Ovary (tissue), 3 donors: Measurements from ENCODE around the gene SPOCK1.

Source experiments
- POLR2A ChIP-seq: fragments of 450-650 bp; IDR thresholded peaks from one replicate; pipeline ENCODE4 v1.6.1; 2017; ENCODE audit warnings: antibody characterized with exemption, mild to moderate bottlenecking, moderate library complexity
- TF ChIP-seq, protein P1 (sequence below), 3 donors: fragments of 450-650 bp in 2 of 3; fragments of 200-600 bp in 1 of 3; IDR thresholded peaks; one replicate each; pipeline versions ENCODE4 v1.5.1 to v1.8.0; 2016 to 2022; ENCODE audit warnings: antibody characterized with exemption in 3 of 3, mild to moderate bottlenecking in 1 of 3
- donor health status: DM: no; HTN: no; CAD: no.

DNA sequence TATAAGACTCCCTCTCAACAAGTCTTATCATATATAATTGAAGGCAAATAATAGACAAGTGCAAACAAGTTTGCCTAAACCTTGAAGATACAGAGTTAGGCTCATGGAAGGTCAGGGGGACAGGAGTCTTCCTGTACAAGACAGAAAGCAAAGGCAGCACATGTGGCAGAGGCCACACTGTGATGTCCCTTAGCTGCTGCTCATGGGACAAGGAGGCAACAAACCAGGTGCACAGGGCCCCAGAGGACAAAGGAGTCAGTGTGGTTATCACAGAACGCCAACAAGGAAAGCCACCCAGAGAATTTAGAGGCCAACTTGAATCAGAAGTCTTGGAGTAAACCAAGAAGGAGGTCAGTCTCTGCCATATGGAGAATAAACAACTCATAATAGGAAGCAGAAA is 444.8 kb downstream of the SPOCK1 start:
- TF ChIP-seq, protein P1, sequence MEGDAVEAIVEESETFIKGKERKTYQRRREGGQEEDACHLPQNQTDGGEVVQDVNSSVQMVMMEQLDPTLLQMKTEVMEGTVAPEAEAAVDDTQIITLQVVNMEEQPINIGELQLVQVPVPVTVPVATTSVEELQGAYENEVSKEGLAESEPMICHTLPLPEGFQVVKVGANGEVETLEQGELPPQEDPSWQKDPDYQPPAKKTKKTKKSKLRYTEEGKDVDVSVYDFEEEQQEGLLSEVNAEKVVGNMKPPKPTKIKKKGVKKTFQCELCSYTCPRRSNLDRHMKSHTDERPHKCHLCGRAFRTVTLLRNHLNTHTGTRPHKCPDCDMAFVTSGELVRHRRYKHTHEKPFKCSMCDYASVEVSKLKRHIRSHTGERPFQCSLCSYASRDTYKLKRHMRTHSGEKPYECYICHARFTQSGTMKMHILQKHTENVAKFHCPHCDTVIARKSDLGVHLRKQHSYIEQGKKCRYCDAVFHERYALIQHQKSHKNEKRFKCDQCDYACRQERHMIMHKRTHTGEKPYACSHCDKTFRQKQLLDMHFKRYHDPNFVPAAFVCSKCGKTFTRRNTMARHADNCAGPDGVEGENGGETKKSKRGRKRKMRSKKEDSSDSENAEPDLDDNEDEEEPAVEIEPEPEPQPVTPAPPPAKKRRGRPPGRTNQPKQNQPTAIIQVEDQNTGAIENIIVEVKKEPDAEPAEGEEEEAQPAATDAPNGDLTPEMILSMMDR (IDR thresholded peaks at IDR 0.05): no peak
- TF ChIP-seq POLR2A: no peak
